ENCODE results near the gene F11. TPM values are rescaled to one million over a fixed set of nuclear protein-coding genes. Genes with fewer than 3 reads are reported as not detected.

F11 gene
- total and polyA plus RNA-seq, 9 of the 15 experiments (the other 6 are each of a cell fraction or from before 2014, with no cell fraction given) = not detected

- Histone ChIP-seq H3K9me3 (replicated peaks; ENCODE audit: control insufficient read depth, insufficient read depth, low read depth, low read length) (no peaks in the 10 kb centered on the region), H3K27me3 (ENCODE audit: control insufficient read depth in 2 of 2, insufficient read depth in 2 of 2, low read length in 2 of 2) (peaks cover 7 to 26% of the 10 kb centered on the region in 2 experiments), H3K4me2 (ENCODE audit: insufficient read depth, low read length) (no peak overlapping the region), H2AFZ (ENCODE audit: low read depth, low read length) (no peak overlapping the region), H3K27ac (ENCODE audit: extremely low read depth, low read depth, low read length) (no peak overlapping the region), H3K36me3 (ENCODE audit: control insufficient read depth, insufficient read depth, low read length) (no peaks in the 10 kb centered on the region), H3K4me1 (replicated peaks in 1 of 2; ENCODE audit: control insufficient read depth in 2 of 2, insufficient read depth in 2 of 2, low read length in 2 of 2) (peaks cover 0 to 3% of the 10 kb centered on the region in 2 experiments; a peak in 1 of 5 replicates), H3K9ac (ENCODE audit: insufficient read depth in 1 of 2, low read depth in 2 of 2, low read length in 2 of 2) (no peak overlapping the region), H3K79me2 (ENCODE audit: control insufficient read depth, insufficient read depth, low read length) (no peaks in the 10 kb centered on the region), H3K9me1 (ENCODE audit: control insufficient read depth, insufficient read depth, low read length) (no peaks in the 10 kb centered on the region), H3K4me3 (no peak overlapping the region), H4K20me1 (replicated peaks; ENCODE audit: control insufficient read depth, insufficient read depth, low read length) (no peaks in the 10 kb centered on the region)
- in situ Hi-C loops (cut with MboI) (loop anchor here (10.0 kb wide), 1 partner anchor 1332 kb away; no protein-coding TSS in a partner anchor), intact Hi-C loops (cut with micrococcal nuclease) (loop anchor here (5.0 kb wide), 1 partner anchor 1181 kb away; no protein-coding TSS in a partner anchor)
- FAIRE-seq (no peak), ATAC-seq (no peak), DNase-seq (ENCODE audit: extremely low read depth in 1 of 4, low spot score in 3 of 4) (no peak)
- ChIA-PET POLR2A (interaction anchor here (0.6 kb wide), 1 partner anchor 46 kb away, joined by 3 read pairs; no protein-coding TSS in a partner anchor), CTCF (ENCODE audit: low intra/inter-chr PET ratio) (no interaction called here)
- 4% methylated on average over 3 of the region's 3 CpGs for WGBS (ENCODE audit: insufficient coverage, low coverage, missing lambda C conversion rate)
- BruUV-seq (replicated peaks) = no TSS peak
- no peak for TF ChIP-seq TSC22D4 (tag; IDR thresholded peaks at IDR 0.05)
- no peak for TF ChIP-seq SMARCE1 (IDR thresholded peaks at IDR 0.05)
- no peak for TF ChIP-seq IFI16 (CRISPR knock-in tag; IDR thresholded peaks at IDR 0.05)
- TF ChIP-seq MCM3 (IDR thresholded peaks at IDR 0.05) = no peak
- no peak for TF ChIP-seq HNRNPL (IDR thresholded peaks at IDR 0.05; ENCODE audit: low read depth, low read length)
Measured at GRCh38 chr4:186326391-186326790, 60.4 kb downstream of the F11 start.

GRCh38 chr4:186329372-186329771 is 63.4 kb downstream of the F11 start:
- POLR2A ChIA-PET = no interaction called here
- H3K79me2 ChIP-seq (ENCODE audit: control insufficient read depth, insufficient read depth, low read length) = no peaks in the 10 kb centered on the region
- ATAC-seq (no peak), DNase-seq (ENCODE audit: extremely low read depth in 1 of 4, low spot score in 3 of 4) (no peak), FAIRE-seq (no peak)
- H3K36me3 ChIP-seq (ENCODE audit: control insufficient read depth, insufficient read depth, low read length) = no peaks in the 10 kb centered on the region
- TF ChIP-seq GATAD2A (IDR thresholded peaks at IDR 0.05) = no peak
- TF ChIP-seq MYBL2 (IDR thresholded peaks at IDR 0.05; ENCODE audit: low read depth) = no peak
- TF ChIP-seq MYBL2 (CRISPR knock-in tag; IDR thresholded peaks at IDR 0.05; ENCODE audit: borderline replicate concordance) = no peak
- in situ Hi-C loops (cut with MboI) (loop anchor here (10.0 kb wide), 1 partner anchor 1335 kb away; no protein-coding TSS in a partner anchor), intact Hi-C loops (cut with micrococcal nuclease) (loop anchor here (5.0 kb wide), 1 partner anchor 1178 kb away; no protein-coding TSS in a partner anchor)
- H3K4me3 ChIP-seq = no peak overlapping the region
- no peak overlapping the region for H3K27ac ChIP-seq (ENCODE audit: extremely low read depth, low read depth, low read length)
- CTCF ChIA-PET (ENCODE audit: low intra/inter-chr PET ratio) = no interaction called here
- no peaks in the 10 kb centered on the region for H4K20me1 ChIP-seq (replicated peaks; ENCODE audit: control insufficient read depth, insufficient read depth, low read length)
- H3K9me1 ChIP-seq (ENCODE audit: control insufficient read depth, insufficient read depth, low read length) = no peaks in the 10 kb centered on the region
- peaks cover 2 to 11% of the 10 kb centered on the region in 2 experiments; a peak in 4 of 5 replicates for H3K27me3 ChIP-seq (ENCODE audit: control insufficient read depth in 2 of 2, insufficient read depth in 2 of 2, low read length in 2 of 2)
- H2AFZ ChIP-seq (ENCODE audit: low read depth, low read length) = no peak overlapping the region
- no peak overlapping the region for H3K4me2 ChIP-seq (ENCODE audit: insufficient read depth, low read length)
- H3K4me1 ChIP-seq (replicated peaks in 1 of 2; ENCODE audit: control insufficient read depth in 2 of 2, insufficient read depth in 2 of 2, low read length in 2 of 2) = peaks cover 0 to 3% of the 10 kb centered on the region in 2 experiments; a peak in 1 of 5 replicates
- WGBS (ENCODE audit: insufficient coverage, low coverage, missing lambda C conversion rate) = 1% methylated on average over 13 of the region's 15 CpGs
- H3K9me3 ChIP-seq (replicated peaks; ENCODE audit: control insufficient read depth, insufficient read depth, low read depth, low read length) = no peaks in the 10 kb centered on the region
- H3K9ac ChIP-seq (ENCODE audit: insufficient read depth in 1 of 2, low read depth in 2 of 2, low read length in 2 of 2) = no peak overlapping the region
- no TSS peak for BruUV-seq (replicated peaks)
